GM18909 (cell line): Measurements from ENCODE around the gene EIF4ENIF1.
"Not testable (repeated sequence)": the region's sequence is repeated elsewhere in the genome, so short reads cannot be mapped to it uniquely, and the experiment has no call there.

ENCODE experiments used
- ATAC-seq: cut with Tn5 transposase; IDR thresholded peaks from one replicate; pipeline ENCODE4 v1.9.1; 2021; ENCODE audit warnings: mild to moderate bottlenecking; ENCODE audit not compliant: unreplicated experiment, poor library complexity

The EIF4ENIF1 gene

GRCh38 chr22:31489632-31490495 lies at the start of gene EIF4ENIF1:
Gene EIF4ENIF1 (minus strand): TSS chr22:31489842. CDS start chr22:31488718, 1,124 bp downstream.
- peak; percentile 41 for ATAC-seq

GRCh38 chr22:31538815-31539214 lies 49.2 kb upstream of the EIF4ENIF1 start:
- ATAC-seq = no peak

GRCh38 chr22:31537019-31537535 lies 47.4 kb upstream of the EIF4ENIF1 start:
- ATAC-seq = no peak

GRCh38 chr22:31533374-31533773 lies 43.7 kb upstream of the EIF4ENIF1 start:
- ATAC-seq = no peak

GRCh38 chr22:31532060-31532459 lies 42.4 kb upstream of the EIF4ENIF1 start:
- ATAC-seq = no peak

- no peak for ATAC-seq
Observed at GRCh38 chr22:31530823-31531195, 41.2 kb upstream of the EIF4ENIF1 start.

GRCh38 chr22:31526270-31526669 lies 36.6 kb upstream of the EIF4ENIF1 start:
- ATAC-seq = no peak

GRCh38 chr22:31524132-31524531 lies 34.5 kb upstream of the EIF4ENIF1 start:
- ATAC-seq = not testable (repeated sequence)

GRCh38 chr22:31520051-31520450 lies 30.4 kb upstream of the EIF4ENIF1 start:
- ATAC-seq = no peak

- ATAC-seq = no peak
Observed at GRCh38 chr22:31509061-31509762, 19.6 kb upstream of the EIF4ENIF1 start.

GRCh38 chr22:31508536-31508935 lies 18.9 kb upstream of the EIF4ENIF1 start:
- ATAC-seq = no peak

GRCh38 chr22:31507517-31507916 lies 17.9 kb upstream of the EIF4ENIF1 start:
- not testable (repeated sequence) for ATAC-seq

- no peak for ATAC-seq
Observed at GRCh38 chr22:31504282-31504681, 14.6 kb upstream of the EIF4ENIF1 start.

- no peak for ATAC-seq
Observed at GRCh38 chr22:31503211-31503964, 13.7 kb upstream of the EIF4ENIF1 start.

GRCh38 chr22:31501738-31502137 lies 12.1 kb upstream of the EIF4ENIF1 start:
- no peak for ATAC-seq

GRCh38 chr22:31497148-31497938 lies 7.7 kb upstream of the EIF4ENIF1 start:
- ATAC-seq = no peak

GRCh38 chr22:31496735-31497146 lies 7.1 kb upstream of the EIF4ENIF1 start:
- peak; percentile 9 for ATAC-seq

- peak; percentile 84 for ATAC-seq
Observed at GRCh38 chr22:31496007-31496734, 6.5 kb upstream of the EIF4ENIF1 start, which contains the start of gene SFI1. Gene SFI1 (plus strand): TSS chr22:31496536. CDS start chr22:31508285, 11,749 bp downstream.

- ATAC-seq = no peak
Observed at GRCh38 chr22:31495343-31495742, 5.7 kb upstream of the EIF4ENIF1 start.
